Spleen (tissue), 11 donors: ENCODE results near the gene KASH5. TPM values are rescaled to one million over a fixed set of nuclear protein-coding genes. Genes with fewer than 3 reads are reported as not detected.

Experiments
- DNase-seq: peaks from one replicate; pipeline ENCODE4 v3.0.0-alpha.2; 2020
- H3K27ac ChIP-seq, 8 donors: fragments of 200-600 bp; sonication (generic) in 7 of 8; 1 replicate in 4 of 8; 2 replicates in 4 of 8; pipeline versions ENCODE4 v1.5.0 to v1.8.0; 2016 to 2021; ENCODE audit warnings: inconsistent platforms in 4 of 8, mild to moderate bottlenecking in 4 of 8, moderate library complexity in 1 of 8
- H3K27me3 ChIP-seq, 7 donors: fragments of 200-600 bp; sonication (generic) in 6 of 7; replicated peaks in 1 of 7; 1 replicate in 4 of 7; 2 replicates in 3 of 7; pipeline versions ENCODE4 v1.5.0 to v1.8.0; 2016 to 2021; ENCODE audit warnings: inconsistent platforms in 3 of 7, mild to moderate bottlenecking in 1 of 7
- H3K36me3 ChIP-seq, 6 donors: fragments of 200-600 bp; sonication (generic) in 5 of 6; 1 replicate in 4 of 6; 2 replicates in 2 of 6; pipeline versions ENCODE4 v1.5.0 to v1.8.0; 2016 to 2021; ENCODE audit warnings: inconsistent platforms in 2 of 6
- H3K4me1 ChIP-seq, 6 donors: fragments of 200-600 bp; sonication (generic) in 5 of 6; 1 replicate in 3 of 6; 2 replicates in 3 of 6; pipeline versions ENCODE4 v1.5.0 to v1.8.0; 2016 to 2021; ENCODE audit warnings: inconsistent platforms in 3 of 6
- H3K4me3 ChIP-seq, 8 donors: fragments of 200-600 bp; sonication (generic) in 7 of 8; 1 replicate in 4 of 8; 2 replicates in 4 of 8; pipeline versions ENCODE4 v1.5.0 to v1.8.0; 2016 to 2021; ENCODE audit warnings: inconsistent platforms in 4 of 8, mild to moderate bottlenecking in 4 of 8, moderate library complexity in 2 of 8
- H3K9me3 ChIP-seq, 8 donors: fragments of 200-600 bp; sonication (generic) in 7 of 8; 1 replicate in 4 of 8; 2 replicates in 4 of 8; pipeline versions ENCODE4 v1.5.0 to v1.8.0; 2016 to 2021; ENCODE audit warnings: inconsistent platforms in 4 of 8
- POLR2A ChIP-seq, 3 donors: fragments of 450-650 bp; IDR thresholded peaks; one replicate each; pipeline ENCODE4 v1.5.1; 2017; ENCODE audit warnings: antibody characterized with exemption in 3 of 3, mild to moderate bottlenecking in 1 of 3
- POLR2AphosphoS5 ChIP-seq, 3 donors: sonication (generic); formaldehyde crosslinking; IDR thresholded peaks; one replicate each; pipeline ENCODE4 v1.5.1; 2017; ENCODE audit warnings: antibody characterized with exemption in 3 of 3
- WGBS, 5 donors: extraction: QIAGEN DNeasy Blood & Tissue Kit in 3 of 5; methylation state at CpG; one replicate each; pipeline versions ENCODE4 v1.1.5 to v1.1.7; 2013 to 2018; 5-methylcytosine and 5-hydroxymethylcytosine counted together
- intact Hi-C: fragments of 100-400 bp; cut with DNase I; formaldehyde crosslinking; loops from one replicate; pipeline ENCODE4 v1.15.0; 2023; ENCODE audit warnings: low total_unique reads
- polyA plus RNA-seq, 3 donors: library from polyadenylated mRNA; stranded (reverse); fragments of 200-250 nt; gene quantifications; one replicate each; pipeline ENCODE4 v1.2.1, GENCODE V29; 2013
- total RNA-seq, 7 donors: library from RNA; depleted of rRNA in 3 of 7; stranded (reverse); fragments of >200 nt in 3 of 7; fragmentation: NEBNext Ultra II Directional in 4 of 7; extraction: Animal tissue kit (Norgen Biotek cat#: 25700) in 4 of 7; gene quantifications; one replicate each; pipeline versions ENCODE4 v1.1.0 to v1.2.1, GENCODE V29; 2016 to 2021
- TF ChIP-seq, protein P1 (sequence below), 11 experiments: fragments of 200-600 bp in 7 of 11; fragments of 450-650 bp in 4 of 11; sonication (generic) in 4 of 11; IDR thresholded peaks in 8 of 11; conservative IDR thresholded peaks in 3 of 11; 1 replicate in 7 of 11; 2 replicates in 4 of 11; pipeline versions ENCODE4 v1.4.0 to v1.8.0; 2016 to 2021; ENCODE audit warnings: antibody characterized with exemption in 11 of 11, inconsistent platforms in 4 of 11, mild to moderate bottlenecking in 1 of 11
- donor health status: healthy with polysubstance abuse.
- donor health status: DM: no; HTN: no; CAD: no; lungs with moderate emphysema.
- donor health status: DM: no; HTN: no; CAD: no.
- donor health status: Bipolar disorder and iron deficiency.
- donor health status: healthy.
- donor health status: DM: no; HTN: no; CAD: no.
- donor health status: DM: yes; HTN: yes; CAD: no.

The KASH5 gene
- total and polyA plus RNA-seq, 10 donors, result 0.11 to 0.41 (median 0.26) TPM; not detected in 6

DNA sequence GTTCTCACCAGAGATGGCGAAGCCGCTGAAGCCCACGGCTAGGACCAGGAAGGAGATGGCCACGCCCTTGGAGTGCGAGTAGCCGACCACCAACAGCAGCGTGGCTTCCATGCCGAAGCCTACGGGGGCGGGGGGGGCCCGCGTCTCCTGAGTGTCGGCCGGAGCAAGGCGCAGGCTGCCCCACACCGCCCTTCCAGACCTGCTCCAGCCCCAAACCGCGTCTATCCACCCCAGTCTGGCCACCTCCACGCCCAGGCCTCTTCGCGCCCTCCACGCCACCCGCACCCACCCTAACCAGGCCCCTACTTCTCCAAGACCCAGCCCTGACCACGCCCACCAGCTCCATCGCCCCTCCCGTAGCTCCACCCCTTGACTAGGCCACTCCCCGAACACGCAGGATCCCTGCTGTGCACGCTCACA, 43.3 kb downstream of the KASH5 start:
- DNase-seq, result no peak
- Histone ChIP-seq H3K9me3 (no peaks in the 10 kb centered on the region), H3K27ac (no peak overlapping the region), H3K27me3 (peaks cover 9 to 100% (median 97%) of the 10 kb centered on the region in 7 donors), H3K4me1 (peaks cover 7 to 43% (median 22%) of the 10 kb centered on the region in 6 donors), H3K4me3 (no peak overlapping the region), H3K36me3 (no peaks in the 10 kb centered on the region)
- intact Hi-C loops, result no loop called here
- 38 to 48% (median 41%) methylated on average over 26 to 29 of the region's 29 CpGs for WGBS, 5 donors
- TF ChIP-seq POLR2A (IDR thresholded peaks at IDR 0.05) (no peak), POLR2AphosphoS5 (IDR thresholded peaks at IDR 0.05) (no peak)
- TF ChIP-seq, protein P1, sequence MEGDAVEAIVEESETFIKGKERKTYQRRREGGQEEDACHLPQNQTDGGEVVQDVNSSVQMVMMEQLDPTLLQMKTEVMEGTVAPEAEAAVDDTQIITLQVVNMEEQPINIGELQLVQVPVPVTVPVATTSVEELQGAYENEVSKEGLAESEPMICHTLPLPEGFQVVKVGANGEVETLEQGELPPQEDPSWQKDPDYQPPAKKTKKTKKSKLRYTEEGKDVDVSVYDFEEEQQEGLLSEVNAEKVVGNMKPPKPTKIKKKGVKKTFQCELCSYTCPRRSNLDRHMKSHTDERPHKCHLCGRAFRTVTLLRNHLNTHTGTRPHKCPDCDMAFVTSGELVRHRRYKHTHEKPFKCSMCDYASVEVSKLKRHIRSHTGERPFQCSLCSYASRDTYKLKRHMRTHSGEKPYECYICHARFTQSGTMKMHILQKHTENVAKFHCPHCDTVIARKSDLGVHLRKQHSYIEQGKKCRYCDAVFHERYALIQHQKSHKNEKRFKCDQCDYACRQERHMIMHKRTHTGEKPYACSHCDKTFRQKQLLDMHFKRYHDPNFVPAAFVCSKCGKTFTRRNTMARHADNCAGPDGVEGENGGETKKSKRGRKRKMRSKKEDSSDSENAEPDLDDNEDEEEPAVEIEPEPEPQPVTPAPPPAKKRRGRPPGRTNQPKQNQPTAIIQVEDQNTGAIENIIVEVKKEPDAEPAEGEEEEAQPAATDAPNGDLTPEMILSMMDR (IDR thresholded peaks at IDR 0.05 in 8 of 11, conservative IDR thresholded peaks at IDR 0.05 in 3 of 11), result no peak

- WGBS, 5 donors, result 9 to 11% (median 10%) methylated on average over 39 to 63 of the region's 63 CpGs
- H3K4me3 ChIP-seq, result peak overlapping the region in 2 of 8 donors; percentile 13 to 27
- peaks cover 9 to 100% (median 97%) of the 10 kb centered on the region in 7 donors for H3K27me3 ChIP-seq
Measured at GRCh38 chr19:49432141-49433073, 44.4 kb downstream of the KASH5 start.

DNA sequence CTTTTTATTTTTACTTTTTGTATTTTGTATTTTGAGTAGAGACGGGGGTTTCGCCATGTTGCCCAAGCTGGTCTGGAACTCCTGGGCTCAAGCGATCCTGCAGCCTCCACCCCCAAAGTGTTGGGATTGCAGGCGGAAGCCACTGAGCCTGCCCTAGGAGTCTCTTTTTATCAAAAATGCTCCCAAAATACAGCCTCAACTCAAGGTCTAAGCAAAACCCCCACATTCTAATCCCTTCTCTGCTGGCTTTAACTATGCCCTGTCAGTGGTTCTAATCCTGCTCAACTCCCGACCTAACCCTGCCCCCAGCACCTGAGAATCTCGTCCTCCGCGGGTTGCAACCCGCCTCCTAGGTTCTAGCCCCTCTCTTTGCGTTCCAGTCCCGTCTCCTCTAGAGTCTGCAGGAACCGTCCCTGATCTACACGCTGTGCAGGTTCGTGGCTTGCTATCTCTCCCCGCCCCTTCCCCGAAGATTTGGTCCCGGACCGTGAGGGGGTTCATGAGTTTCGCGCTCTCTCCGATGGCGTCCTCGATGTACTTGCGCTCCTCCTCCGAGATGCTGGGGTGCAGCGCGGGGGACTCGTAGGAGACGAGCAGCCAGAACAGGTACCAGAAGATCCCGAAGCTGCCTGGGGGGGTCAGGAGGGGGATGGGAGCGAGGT, 45.3 kb downstream of the KASH5 start:
- TF ChIP-seq POLR2AphosphoS5 (IDR thresholded peaks at IDR 0.05) (no peak), POLR2A (IDR thresholded peaks at IDR 0.05) (no peak)
- TF ChIP-seq, protein P1 (IDR thresholded peaks at IDR 0.05 in 8 of 11, conservative IDR thresholded peaks at IDR 0.05 in 3 of 11), result no peak
- H3K27me3 ChIP-seq, result peaks cover 9 to 100% (median 95%) of the 10 kb centered on the region in 7 donors
- no peak overlapping the region for H3K4me3 ChIP-seq
- no peaks in the 10 kb centered on the region for H3K36me3 ChIP-seq
- peaks cover under 1 to 34% (median 19%) of the 10 kb centered on the region in 6 donors for H3K4me1 ChIP-seq
- no peaks in the 10 kb centered on the region for H3K9me3 ChIP-seq
- no peak for DNase-seq
- H3K27ac ChIP-seq, result no peak overlapping the region
- intact Hi-C loops, result no loop called here
- WGBS, 5 donors, result 14 to 28% (median 16%) methylated on average over 29 to 31 of the region's 31 CpGs

More at GRCh38 chr19:49432141-49433073, 44.4 kb downstream of the KASH5 start:
- no peaks in the 10 kb centered on the region for H3K36me3 ChIP-seq
- no peaks in the 10 kb centered on the region for H3K9me3 ChIP-seq
- TF ChIP-seq, protein P1 (IDR thresholded peaks at IDR 0.05 in 8 of 11, conservative IDR thresholded peaks at IDR 0.05 in 3 of 11), result peak in 1 of 11 experiments; percentile 20
- no peak for TF ChIP-seq POLR2AphosphoS5 (IDR thresholded peaks at IDR 0.05)
- H3K27ac ChIP-seq, result no peak overlapping the region
- no peak for DNase-seq
- intact Hi-C loops, result no loop called here
- peaks cover 7 to 43% (median 26%) of the 10 kb centered on the region in 6 donors for H3K4me1 ChIP-seq
